Measurements from ENCODE around the gene RMDN2. TPM values are rescaled to one million over a fixed set of nuclear protein-coding genes. Genes with fewer than 3 reads are reported as not detected.

RMDN2 gene
- polyA plus RNA-seq, 2 of the 4 experiments (the other 2 are of a cell fraction) = 4.6 to 6.9 TPM

- ChIA-PET POLR2A (no interaction called here), CTCF (interaction anchor here (0.6 to 1.8 kb wide), 3 partner anchors 16 to 308 kb away, joined by 3 to 6 read pairs (median 4); no protein-coding TSS in a partner anchor)
- no peak for FAIRE-seq
- Histone ChIP-seq H3K4me3 (no peak overlapping the region), H3K9me3 (no peaks in the 10 kb centered on the region), H3K4me1 (peaks cover 4% of the 10 kb centered on the region; the same call in 1 of the 3 replicates), H3K27ac (no peak overlapping the region), H3K4me2 (no peak overlapping the region)
- DNase-seq (ENCODE audit: low read depth in 1 of 2, low spot score in 1 of 2) = no peak
- 64% methylated on average over 3 of the region's 3 CpGs for WGBS (ENCODE audit: missing lambda C conversion rate)
- ATAC-seq = no peak
- TF ChIP-seq KDM5A (IDR thresholded peaks at IDR 0.05) = no peak
- TF ChIP-seq POLR2A (IDR thresholded peaks at IDR 0.05; ENCODE audit: low read length) = no peak
- no peak for TF ChIP-seq BCL3 (IDR thresholded peaks at IDR 0.05)
These were observed 41.2 kb downstream of the RMDN2 start for GRCh38 chr2:37966326-37966725.

DNA sequence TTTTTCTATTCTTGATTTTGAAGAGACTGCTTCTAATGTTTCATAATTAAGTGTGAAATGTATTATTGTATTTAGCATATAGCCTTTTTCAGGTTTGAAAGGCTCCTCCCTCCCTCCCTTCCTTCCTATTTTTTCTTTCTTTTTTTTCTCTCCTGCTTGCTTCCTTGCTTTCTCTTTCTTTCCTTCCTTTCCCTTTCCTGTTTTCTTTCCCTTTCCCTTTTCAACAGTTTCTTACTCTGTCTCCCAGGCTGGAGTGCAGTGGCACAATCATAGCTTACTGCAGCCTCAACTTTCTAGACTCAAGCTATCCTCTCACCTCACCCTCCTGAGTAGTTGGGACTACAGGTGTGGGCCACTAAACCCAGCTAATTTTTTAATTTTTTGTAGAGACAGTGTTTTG lies 44.6 kb downstream of the RMDN2 start:
- Histone ChIP-seq H3K27ac (no peak overlapping the region), H3K4me2 (no peak overlapping the region), H3K4me3 (no peak overlapping the region), H3K4me1 (no peaks in the 10 kb centered on the region), H3K9me3 (no peaks in the 10 kb centered on the region)
- FAIRE-seq (no peak), DNase-seq (ENCODE audit: low read depth in 1 of 2, low spot score in 1 of 2) (no peak), ATAC-seq (no peak)
- POLR2A ChIA-PET = no interaction called here
- CTCF ChIA-PET = interaction anchor here (1.2 to 1.5 kb wide), 2 partner anchors 12 to 305 kb away, joined by 3 to 9 read pairs; no protein-coding TSS in a partner anchor
- no peak for TF ChIP-seq NR3C1 (IDR thresholded peaks at IDR 0.05)

DNA sequence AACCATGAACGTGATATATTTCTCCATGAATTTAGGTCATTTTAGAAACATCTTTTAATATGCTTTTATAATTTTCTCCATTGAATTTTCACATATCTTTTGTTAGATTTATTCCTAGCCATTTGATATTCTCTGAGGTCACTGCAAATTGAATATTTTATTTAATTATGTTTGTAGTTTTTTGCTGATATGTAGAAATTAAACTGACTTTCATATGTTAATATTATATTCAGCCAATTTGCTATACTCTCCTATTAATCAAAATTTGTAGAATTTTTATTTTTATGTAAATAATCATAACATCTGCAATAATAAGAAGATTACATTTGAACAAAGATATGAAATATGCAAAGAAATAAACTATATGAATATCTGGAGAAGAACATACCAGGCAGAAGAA lies 46.9 kb downstream of the RMDN2 start:
- ChIA-PET CTCF (no interaction called here), POLR2A (no interaction called here)
- ATAC-seq (no peak), DNase-seq (ENCODE audit: low read depth in 1 of 2, low spot score in 1 of 2) (no peak), FAIRE-seq (no peak)
- no peaks in the 10 kb centered on the region for H3K4me1 ChIP-seq
- 73% methylated on average over 1 of the region's 1 CpG for WGBS (ENCODE audit: missing lambda C conversion rate)
- H3K4me3 ChIP-seq = no peak overlapping the region
- no peak overlapping the region for H3K27ac ChIP-seq
- TF ChIP-seq RARB (CRISPR knock-in tag; IDR thresholded peaks at IDR 0.05) = no peak
- no peak for TF ChIP-seq BCL3 (IDR thresholded peaks at IDR 0.05)
- TF ChIP-seq HOXB5 (CRISPR knock-in tag; IDR thresholded peaks at IDR 0.05) = no peak
- TF ChIP-seq NPAS2 (CRISPR knock-in tag; IDR thresholded peaks at IDR 0.05; ENCODE audit: borderline replicate concordance) = no peak
- TF ChIP-seq ZFP36 (IDR thresholded peaks at IDR 0.05; ENCODE audit: borderline replicate concordance, partially characterized antibody) = no peak
- no peak for TF ChIP-seq HEYL (CRISPR knock-in tag; IDR thresholded peaks at IDR 0.05)
- no peak for TF ChIP-seq REST (IDR thresholded peaks at IDR 0.05)
- TF ChIP-seq CBX2 (IDR thresholded peaks at IDR 0.05; ENCODE audit: borderline replicate concordance, low read depth) = no peak
- no peak for TF ChIP-seq KDM5A (IDR thresholded peaks at IDR 0.05)
- no peak for TF ChIP-seq TFCP2L1 (CRISPR knock-in tag; IDR thresholded peaks at IDR 0.05)
- TF ChIP-seq RFX5 (IDR thresholded peaks at IDR 0.05) = no peak
- TF ChIP-seq RAD21 (conservative IDR thresholded peaks at IDR 0.05 in 1 of 2, IDR thresholded peaks at IDR 0.05 in 1 of 2) = no peak
- no peak for TF ChIP-seq POLR2A (IDR thresholded peaks at IDR 0.05; ENCODE audit: low read length)
- TF ChIP-seq TP53 (CRISPR knock-in tag; IDR thresholded peaks at IDR 0.05) = no peak
- no peak for TF ChIP-seq RNF2 (IDR thresholded peaks at IDR 0.05; ENCODE audit: borderline replicate concordance, low read depth)
- no peak for TF ChIP-seq POLR2AphosphoS2 (conservative IDR thresholded peaks at IDR 0.05; ENCODE audit: low read length)
- TF ChIP-seq HMGXB4 (CRISPR knock-in tag; IDR thresholded peaks at IDR 0.05; ENCODE audit: borderline replicate concordance) = no peak
- no peak for TF ChIP-seq GATA3 (IDR thresholded peaks at IDR 0.05; ENCODE audit: borderline replicate concordance)
- no peak for TF ChIP-seq KDM1A (IDR thresholded peaks at IDR 0.05; ENCODE audit: low read depth)
- H3K9me3 ChIP-seq = no peaks in the 10 kb centered on the region
- no peak overlapping the region for H3K4me2 ChIP-seq
